Measurements from ENCODE around the gene DLX4. TPM values are rescaled to one million over a fixed set of nuclear protein-coding genes. Genes with fewer than 3 reads are reported as not detected.

DLX4 gene
- total and polyA plus RNA-seq, 2 of the 4 experiments (the other 2 are of a cell fraction): not detected

DNA sequence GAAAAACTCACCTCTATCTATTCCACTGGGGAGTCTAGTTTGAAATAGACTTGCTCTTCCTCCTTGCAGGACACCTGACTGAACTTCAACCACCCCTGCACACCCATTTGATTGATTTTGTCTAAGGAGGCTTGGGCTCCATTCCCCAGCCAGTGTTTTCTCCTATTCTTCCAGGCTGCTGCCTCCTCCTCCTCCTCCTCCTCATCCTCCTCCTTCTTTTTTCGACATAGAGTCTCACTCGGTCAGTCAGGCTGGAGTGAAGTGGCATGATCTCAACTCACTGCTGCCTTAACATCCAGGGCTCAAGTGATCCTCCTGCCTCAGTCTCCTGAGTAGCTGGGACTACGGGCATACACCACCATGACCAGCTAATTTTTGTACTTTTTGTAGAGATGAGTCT lies 1.8 kb upstream of the DLX4 start:
- intact Hi-C loops (cut with micrococcal nuclease): no loop called here
- POLR2A ChIA-PET (ENCODE audit: unreplicated experiment): no interaction called here

More for the DNA sequence above, 1.8 kb upstream of the DLX4 start:
- BruUV-seq (replicated peaks): no TSS peak
- Histone ChIP-seq H4K20me1 (ENCODE audit: insufficient read depth, low read length) (peaks cover 5% of the 10 kb centered on the region), H4K91ac (ENCODE audit: insufficient read depth, low read depth, low read length) (no peak overlapping the region), H3K9me1 (ENCODE audit: insufficient read depth, low read length) (no peaks in the 10 kb centered on the region), H4K5ac (ENCODE audit: low read depth, low read length) (no peak overlapping the region), H3K18ac (ENCODE audit: low read depth, low read length) (no peak overlapping the region), H2BK120ac (ENCODE audit: low read depth, low read length) (no peak overlapping the region), H3K36me3 (ENCODE audit: control insufficient read depth, insufficient read depth, low read length) (no peaks in the 10 kb centered on the region), H3K9ac (ENCODE audit: low read depth, low read length) (no peak overlapping the region), H3K23ac (ENCODE audit: low read depth, low read length) (no peak overlapping the region), H3K4me2 (ENCODE audit: low read depth, low read length) (no peak overlapping the region), H3K27me3 (ENCODE audit: control insufficient read depth, insufficient read depth, low read length) (peaks cover 98% of the 10 kb centered on the region), H2AK5ac (ENCODE audit: low read depth, low read length) (no peak overlapping the region), H3K4me3 (ENCODE audit: insufficient read depth, low read depth, low read length) (no peak overlapping the region), H2AFZ (replicated peaks; ENCODE audit: low read length, poor library complexity) (no peak overlapping the region), H3K4ac (ENCODE audit: low read depth, low read length) (no peak overlapping the region), H2BK5ac (ENCODE audit: low read depth, low read length, poor library complexity, severe bottlenecking) (no peak overlapping the region), H3K14ac (replicated peaks; ENCODE audit: low read depth, low read length) (no peak overlapping the region), H3K56ac (ENCODE audit: extremely low read depth, insufficient read depth, low read length) (no peak overlapping the region), H2AK9ac (replicated peaks; ENCODE audit: low read depth, low read length, poor library complexity) (no peak overlapping the region), H2BK20ac (ENCODE audit: low read depth, low read length) (no peak overlapping the region), H3K27ac (ENCODE audit: insufficient read depth, low read length) (no peak overlapping the region), H2BK15ac (ENCODE audit: low read depth, low read length) (no peak overlapping the region), H3K9me3 (ENCODE audit: control insufficient read depth, insufficient read depth, low read length) (peaks cover 21% of the 10 kb centered on the region), H3K79me1 (ENCODE audit: low read depth in 1 of 2, low read length in 2 of 2) (no peaks in the 10 kb centered on the region), H3K4me1 (ENCODE audit: control insufficient read depth, insufficient read depth, low read length) (no peaks in the 10 kb centered on the region), H4K8ac (ENCODE audit: low read depth in 2 of 2, low read length in 2 of 2) (no peak overlapping the region)
- dilution Hi-C loops (cut with HindIII; ENCODE audit: low sequenced_read_pairs, unreplicated experiment): no loop called here
- no peak for DNase-seq
- ATAC-seq (ENCODE audit: low read depth): no peak
- CTCF ChIA-PET: interaction anchor here (1.3 kb wide), 1 partner anchor 15 kb away, joined by 5 read pairs; no protein-coding TSS in a partner anchor
- 0% methylated on average over 1 of the region's 3 CpGs; no CpG with 5 or more reads in 1 of the 2 experiments for WGBS, 2 experiments (ENCODE audit: extremely low coverage in 2 of 2, insufficient read length in 1 of 2)
- in situ Hi-C loops (cut with MboI; ENCODE audit: low sequenced_read_pairs): no loop called here
- no peak for TF ChIP-seq MXI1 (IDR thresholded peaks at IDR 0.05; ENCODE audit: borderline replicate concordance, low read depth, low read length)
- TF ChIP-seq RFX5 (IDR thresholded peaks at IDR 0.05; ENCODE audit: low read depth, low read length): no peak

Measured in IMR-90 (cell line).